ENCODE results near the gene RPL12.
A peak's percentile ranks its signal among the peaks of the same experiment; 100 is the strongest.

The RPL12 gene

GRCh38 chr9:127449332-127449966 is 1.8 kb downstream of the RPL12 start:
- Histone ChIP-seq H3K36me3 (replicated peaks) (peaks cover 68% of the 10 kb centered on the region), H3K27me3 (replicated peaks) (no peaks in the 10 kb centered on the region), H3K27ac (peak overlapping the region; percentile 79), H3K4me3 (ENCODE audit: low read depth, low read length) (peak overlapping the region; percentile 99)
- DNase-seq: no peak
- in situ Hi-C loops (cut with HindIII; ENCODE audit: low pct_ligation_motif_present, low sequenced_read_pairs): no loop called here
- no peak for TF ChIP-seq CTCF (IDR thresholded peaks at IDR 0.05; ENCODE audit: low read depth, low read length, missing control alignments)

- DNase-seq: no peak
- peak overlapping the region; percentile 99 for H3K4me3 ChIP-seq (ENCODE audit: low read depth, low read length)
- in situ Hi-C loops (cut with HindIII; ENCODE audit: low pct_ligation_motif_present, low sequenced_read_pairs): no loop called here
- H3K27me3 ChIP-seq (replicated peaks): no peaks in the 10 kb centered on the region
- no peak for TF ChIP-seq CTCF (IDR thresholded peaks at IDR 0.05; ENCODE audit: low read depth, low read length, missing control alignments)
- peaks cover 74% of the 10 kb centered on the region for H3K36me3 ChIP-seq (replicated peaks)
- no peak overlapping the region for H3K27ac ChIP-seq
These were observed 2.9 kb downstream of the RPL12 start for GRCh38 chr9:127448112-127448805.

- no peak for TF ChIP-seq CTCF (IDR thresholded peaks at IDR 0.05; ENCODE audit: low read depth, low read length, missing control alignments)
- peaks cover 80% of the 10 kb centered on the region for H3K36me3 ChIP-seq (replicated peaks)
- DNase-seq: no peak
- H3K4me3 ChIP-seq (ENCODE audit: low read depth, low read length): peak overlapping the region; percentile 5
- no peaks in the 10 kb centered on the region for H3K27me3 ChIP-seq (replicated peaks)
- peak overlapping the region; percentile 3 for H3K27ac ChIP-seq
- in situ Hi-C loops (cut with HindIII; ENCODE audit: low pct_ligation_motif_present, low sequenced_read_pairs): no loop called here
These were observed 3.6 kb downstream of the RPL12 start for GRCh38 chr9:127447416-127448111.

- H3K4me3 ChIP-seq (ENCODE audit: low read depth, low read length): no peak overlapping the region
- in situ Hi-C loops (cut with HindIII; ENCODE audit: low pct_ligation_motif_present, low sequenced_read_pairs): no loop called here
- H3K27ac ChIP-seq: no peak overlapping the region
- no peak for DNase-seq
- H3K36me3 ChIP-seq (replicated peaks): peaks cover 85% of the 10 kb centered on the region
- TF ChIP-seq CTCF (IDR thresholded peaks at IDR 0.05; ENCODE audit: low read depth, low read length, missing control alignments): no peak
- no peaks in the 10 kb centered on the region for H3K27me3 ChIP-seq (replicated peaks)
These were observed 4.3 kb downstream of the RPL12 start for GRCh38 chr9:127446713-127447415.

GRCh38 chr9:127445851-127446712 is 5.1 kb downstream of the RPL12 start:
- Histone ChIP-seq H3K36me3 (replicated peaks) (peaks cover 92% of the 10 kb centered on the region), H3K4me3 (ENCODE audit: low read depth, low read length) (no peak overlapping the region), H3K27me3 (replicated peaks) (no peaks in the 10 kb centered on the region), H3K27ac (no peak overlapping the region)
- DNase-seq: no peak
- in situ Hi-C loops (cut with HindIII; ENCODE audit: low pct_ligation_motif_present, low sequenced_read_pairs): no loop called here
- no peak for TF ChIP-seq CTCF (IDR thresholded peaks at IDR 0.05; ENCODE audit: low read depth, low read length, missing control alignments)
